NCI-H1694 treated with DMSO at 0.1 percent for 48 hours (cell line): ENCODE measurements around the gene PRKG2.

Experiments
- DNase-seq: peaks from one replicate; lab custom pipeline; 2025; lab: John Stamatoyannopoulos, UW

The PRKG2 gene

DNA sequence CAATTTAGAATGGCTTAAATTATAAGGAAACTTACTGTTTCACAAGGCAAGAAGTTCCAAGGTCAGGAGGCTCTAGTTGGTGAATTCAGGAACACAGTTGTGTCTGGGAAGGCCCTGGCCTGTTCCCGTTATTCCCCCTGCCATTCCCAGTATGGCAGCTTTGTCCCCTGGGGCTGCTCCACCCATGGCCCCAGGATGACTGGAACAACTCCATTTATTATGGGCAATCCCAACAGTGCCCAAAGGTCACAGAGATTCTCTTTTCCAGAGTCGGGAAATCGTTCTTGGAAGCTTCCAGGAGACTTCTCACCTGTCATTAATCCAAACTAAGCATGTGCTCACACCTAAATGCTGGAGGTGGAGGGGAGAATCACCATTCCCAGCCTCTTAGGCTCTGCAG lies 2.8 kb upstream of the PRKG2 start:
- no peak for DNase-seq

DNA sequence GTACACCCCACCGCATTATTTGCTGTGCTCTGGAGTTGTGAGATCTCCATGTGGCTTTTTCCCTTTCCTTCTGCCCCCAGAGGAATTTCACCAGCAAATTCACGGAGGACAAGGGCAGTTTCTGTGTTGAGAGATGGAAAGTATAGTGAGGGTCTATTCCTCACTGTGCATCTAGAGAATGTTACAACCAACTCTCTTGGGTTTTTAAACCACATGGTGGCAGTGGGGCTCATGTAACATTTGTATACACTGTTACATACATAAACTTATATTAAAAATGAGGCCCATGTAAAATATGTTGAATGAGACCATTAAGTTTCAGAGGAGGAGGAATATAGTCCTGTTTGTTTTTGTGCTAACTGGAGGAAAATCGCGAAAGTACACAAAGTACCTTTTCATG lies 909 bp upstream of the PRKG2 start:
- peak; percentile 27 for DNase-seq

DNA sequence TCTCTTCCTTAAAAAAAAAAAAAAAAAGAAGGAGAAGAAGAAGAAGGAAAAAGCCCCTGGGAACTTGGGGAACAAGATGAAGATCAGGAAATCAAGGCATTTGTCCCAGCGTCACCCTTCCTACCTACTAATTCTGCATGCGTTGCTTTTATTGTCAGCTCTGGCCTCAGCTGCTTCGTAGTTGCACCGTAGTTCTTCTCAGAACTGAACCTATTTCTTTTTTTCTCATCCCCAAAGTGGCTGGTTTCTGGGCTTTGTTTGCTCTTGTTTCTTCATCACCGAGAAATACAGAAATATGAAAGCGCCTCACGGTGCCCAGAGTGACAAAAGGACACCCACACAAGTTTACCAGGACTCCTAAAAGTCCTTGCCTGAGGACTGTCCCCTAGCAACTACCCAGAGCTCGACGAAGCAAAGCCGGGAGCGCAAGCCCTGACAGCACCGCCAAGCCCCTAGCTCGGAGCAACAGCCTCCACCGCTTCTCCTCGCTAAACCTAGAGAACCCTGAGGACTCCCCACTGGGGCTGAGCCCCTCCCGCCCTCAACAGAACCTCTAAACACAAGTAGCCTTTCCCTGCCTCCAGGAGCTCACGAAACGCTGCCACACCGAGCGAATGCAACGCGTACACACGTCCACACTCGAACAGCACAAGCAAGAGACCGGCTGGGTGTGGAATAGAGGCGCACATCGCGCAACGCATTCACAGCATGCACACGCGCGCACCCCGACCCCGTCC lies 710 bp downstream of the PRKG2 start:
- DNase-seq = peak; percentile 7

DNA sequence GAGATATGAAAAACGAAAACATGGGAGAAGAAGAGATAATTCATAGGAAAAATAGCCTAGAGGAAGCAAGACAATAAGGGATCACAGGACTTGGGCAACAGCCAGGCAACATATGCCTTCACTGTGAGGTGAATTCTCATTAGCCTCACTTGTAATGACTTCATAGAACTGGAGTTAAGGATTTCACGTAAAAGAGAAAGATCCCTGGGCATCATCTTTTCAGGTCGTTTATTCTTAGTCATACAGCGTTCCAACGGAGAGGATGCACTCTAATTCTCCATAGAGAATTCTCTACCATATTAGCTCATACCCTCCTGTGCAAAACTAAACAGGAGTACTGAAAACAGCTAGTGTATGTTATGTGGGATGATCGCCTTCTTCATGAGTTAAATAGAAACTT lies 1.4 kb downstream of the PRKG2 start:
- DNase-seq = peak; percentile 18

GRCh38 chr4:81211956-81212355 lies 3.1 kb downstream of the PRKG2 start:
- DNase-seq = no peak

- DNase-seq = no peak
Observed at GRCh38 chr4:81207828-81208227, 7.2 kb downstream of the PRKG2 start.

DNA sequence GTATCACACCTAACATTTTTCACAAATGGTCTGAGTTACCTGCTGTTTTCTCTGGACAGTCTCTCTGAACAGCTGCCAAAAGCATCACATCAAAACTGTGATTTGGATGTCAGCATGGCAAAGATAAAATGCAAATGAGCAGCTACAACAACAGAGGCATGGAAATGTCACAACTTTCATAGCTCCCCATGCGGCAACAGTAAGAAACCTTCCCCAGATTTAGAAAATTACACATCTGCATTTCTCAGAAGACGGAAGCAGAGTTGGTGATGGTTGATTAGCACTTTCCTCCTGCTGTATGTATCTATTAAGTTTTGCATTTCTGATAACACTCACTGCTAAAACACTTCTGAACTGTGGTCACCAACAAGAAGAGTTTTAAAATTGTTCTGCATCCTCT lies 9.7 kb downstream of the PRKG2 start:
- no peak for DNase-seq

GRCh38 chr4:81204571-81204970 lies 10.5 kb downstream of the PRKG2 start:
- no peak for DNase-seq

- no peak for DNase-seq
Observed at GRCh38 chr4:81199831-81200230, 15.2 kb downstream of the PRKG2 start.

DNA sequence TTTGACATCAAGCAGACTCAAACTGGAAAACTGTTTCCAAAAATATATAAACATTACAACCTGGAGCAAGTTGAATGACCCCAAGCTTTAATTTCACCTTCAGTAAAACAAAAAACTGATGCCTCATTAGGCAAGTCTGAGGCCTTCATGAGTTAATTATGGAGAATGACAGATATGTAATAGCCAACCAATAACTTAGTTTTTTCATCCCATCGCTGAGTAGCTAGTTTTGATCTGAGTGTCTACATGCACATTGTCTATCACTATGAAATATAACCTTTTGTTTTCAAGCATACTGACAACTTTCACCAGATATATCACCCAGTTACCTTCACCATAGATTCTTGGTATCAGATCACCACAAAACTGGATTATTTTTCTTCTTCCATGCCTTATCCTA lies 16.4 kb downstream of the PRKG2 start:
- no peak for DNase-seq

- DNase-seq = peak; percentile 84
Observed at GRCh38 chr4:81197864-81198524, 17.0 kb downstream of the PRKG2 start.

DNA sequence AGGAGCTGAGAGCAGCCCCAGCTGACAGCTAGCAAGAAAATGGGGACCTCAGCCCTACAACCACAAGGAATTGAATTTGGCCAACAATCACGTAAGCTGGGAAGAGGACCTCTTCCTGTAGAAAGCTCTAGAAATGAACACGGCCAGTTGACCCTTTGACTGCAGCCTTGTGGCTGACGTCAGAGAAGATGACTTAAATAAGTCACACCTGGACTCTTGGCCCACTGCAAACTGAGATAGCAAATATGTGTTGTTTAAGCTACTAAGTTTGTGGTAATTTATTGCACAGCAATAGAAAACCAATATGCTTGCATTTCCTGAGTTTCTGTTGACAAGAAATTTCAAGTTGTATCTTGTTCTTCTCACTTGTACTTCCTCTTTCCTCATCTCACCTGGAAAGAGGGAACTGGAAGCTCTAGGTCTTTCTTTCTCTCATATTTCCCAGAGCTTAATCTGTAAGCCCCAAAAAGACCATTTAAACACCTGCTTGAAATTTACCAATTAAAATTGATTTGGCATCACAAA lies 18.8 kb downstream of the PRKG2 start:
- DNase-seq = no peak

DNA sequence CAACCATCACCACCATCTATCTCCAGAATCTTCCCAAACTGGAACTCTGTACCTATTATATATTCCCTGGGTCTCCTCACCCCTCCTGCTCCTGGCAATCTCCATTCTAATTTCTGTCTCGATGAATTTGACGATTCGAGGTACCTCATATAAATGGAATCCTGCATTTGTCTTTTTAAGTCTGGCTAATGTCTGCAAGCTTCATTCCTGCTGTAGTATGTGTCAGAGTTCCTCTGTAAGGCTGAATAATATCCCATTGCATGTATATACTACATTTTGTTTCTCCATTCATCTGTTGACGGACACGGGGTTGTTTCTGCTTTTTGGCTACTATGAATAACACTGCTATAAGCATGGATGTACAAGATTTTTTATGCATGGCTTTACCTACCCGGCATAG lies 19.5 kb downstream of the PRKG2 start:
- no peak for DNase-seq

GRCh38 chr4:81194286-81194685 lies 20.7 kb downstream of the PRKG2 start:
- DNase-seq = no peak

- DNase-seq = no peak
Observed at GRCh38 chr4:81180916-81181315, 34.1 kb downstream of the PRKG2 start.

GRCh38 chr4:81179326-81179725 lies 35.7 kb downstream of the PRKG2 start:
- DNase-seq = no peak

DNA sequence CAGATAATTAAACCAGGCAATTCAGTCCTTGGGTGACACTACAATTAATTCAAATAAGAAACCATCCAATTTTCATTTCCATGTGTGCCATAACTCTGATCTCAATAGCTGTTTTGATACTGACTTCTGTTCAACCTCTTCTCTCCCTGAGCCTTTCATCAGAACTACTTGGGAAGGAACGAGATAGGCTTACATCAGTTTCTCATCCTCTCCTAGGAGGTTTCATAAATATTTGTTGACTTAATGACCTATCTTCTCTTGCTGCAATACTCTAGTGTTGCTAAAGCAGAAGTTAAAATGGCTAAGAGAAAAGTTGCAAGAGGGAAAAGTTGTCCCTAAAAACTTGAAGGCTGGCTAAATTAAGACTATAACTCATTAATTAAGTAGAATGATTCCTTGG lies 41.8 kb downstream of the PRKG2 start:
- no peak for DNase-seq

DNA sequence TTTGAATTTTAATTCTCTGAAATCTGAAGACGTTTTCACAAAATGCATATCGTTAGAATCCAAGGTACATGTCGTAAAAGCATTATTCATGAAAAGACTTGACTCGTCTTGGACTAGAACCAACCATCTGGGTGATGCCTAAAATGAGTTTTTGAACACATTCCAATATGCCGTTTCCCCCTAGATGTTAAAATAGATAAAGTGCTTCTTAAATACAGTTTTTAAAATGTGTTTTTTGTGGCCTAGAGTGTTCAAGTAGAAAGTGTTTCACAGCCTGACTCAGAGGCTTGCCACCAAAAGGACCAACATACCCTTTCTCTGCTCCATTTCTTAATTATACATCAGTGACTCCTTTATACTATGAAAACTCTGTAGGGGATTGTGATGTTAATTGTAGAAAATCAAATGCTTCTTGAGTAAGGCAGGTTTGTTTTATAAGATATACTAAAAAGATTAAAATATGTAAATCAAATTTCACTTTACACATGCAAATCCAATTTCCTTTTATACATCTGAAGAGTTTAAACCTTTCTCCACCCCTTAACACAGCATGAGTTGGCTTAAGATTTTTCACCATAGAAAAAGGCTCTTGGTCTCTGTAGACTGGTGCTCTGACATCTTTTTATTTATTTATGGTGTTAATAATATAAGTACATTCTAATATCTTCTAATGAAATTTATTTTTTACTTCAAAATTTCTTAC lies 48.4 kb downstream of the PRKG2 start:
- DNase-seq = peak; percentile 64

- DNase-seq = peak; percentile 80
Observed at GRCh38 chr4:81165861-81166430, 49.1 kb downstream of the PRKG2 start.

GRCh38 chr4:81164623-81165416 lies 50.2 kb downstream of the PRKG2 start:
- DNase-seq = no peak

DNA sequence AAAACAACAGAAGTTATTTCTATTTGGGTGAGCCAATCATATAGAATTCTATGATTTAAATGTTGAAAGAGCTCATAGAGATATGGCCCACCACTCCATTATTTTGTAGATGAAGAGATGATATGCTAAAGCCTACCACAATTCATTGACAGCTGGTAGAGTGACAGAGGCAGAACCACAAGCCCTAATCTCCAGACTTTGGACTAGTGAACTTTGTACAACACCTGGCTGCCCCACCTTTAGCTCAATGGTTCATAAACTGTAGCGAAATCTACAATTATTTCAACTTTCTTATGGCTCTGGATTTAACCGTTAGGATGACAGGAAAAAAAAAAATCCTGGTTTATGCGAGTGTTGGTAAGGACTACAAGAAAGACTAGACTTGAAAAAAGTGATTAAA lies 50.9 kb downstream of the PRKG2 start:
- DNase-seq = no peak
